IPS-18c (cell line): ENCODE results near the gene PIGR.
"Not testable (repeated sequence)": the region's sequence is repeated elsewhere in the genome, so short reads cannot be mapped to it uniquely, and the experiment has no call there.

Experiments used
- H3K4me3 ChIP-seq: 2 replicates; pipeline ENCODE4 v1.7.0; 2013; ENCODE audit warnings: low read depth, mild to moderate bottlenecking, low read length, moderate library complexity; ENCODE audit not compliant: insufficient read depth
- H3K9me3 ChIP-seq: one replicate; pipeline ENCODE4 v1.6.1; 2013; ENCODE audit warnings: mild to moderate bottlenecking, low read length, moderate library complexity; ENCODE audit not compliant: control insufficient read depth, insufficient read depth

The PIGR gene

DNA sequence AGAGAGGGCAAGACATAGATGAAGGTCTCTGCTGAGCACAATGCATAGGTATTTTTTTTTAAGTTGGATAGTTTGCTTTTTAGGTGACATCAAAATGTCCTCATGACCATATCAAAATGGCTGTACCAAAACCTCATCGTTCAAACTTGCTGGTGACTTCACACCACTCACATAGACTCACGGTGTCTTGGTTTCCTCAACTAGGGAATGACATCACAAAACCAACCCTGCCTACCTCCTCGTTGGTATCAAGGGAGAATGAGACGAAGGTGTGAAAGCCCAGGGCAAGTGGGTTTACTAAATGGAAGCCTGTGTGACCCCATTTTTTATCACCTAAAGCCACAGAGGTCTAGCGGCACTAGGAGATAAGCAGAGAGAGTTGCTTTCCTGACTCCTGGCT is 1.6 kb downstream of the PIGR start:
- H3K4me3 ChIP-seq = no peak overlapping the region
- H3K9me3 ChIP-seq = no peaks in the 10 kb centered on the region

DNA sequence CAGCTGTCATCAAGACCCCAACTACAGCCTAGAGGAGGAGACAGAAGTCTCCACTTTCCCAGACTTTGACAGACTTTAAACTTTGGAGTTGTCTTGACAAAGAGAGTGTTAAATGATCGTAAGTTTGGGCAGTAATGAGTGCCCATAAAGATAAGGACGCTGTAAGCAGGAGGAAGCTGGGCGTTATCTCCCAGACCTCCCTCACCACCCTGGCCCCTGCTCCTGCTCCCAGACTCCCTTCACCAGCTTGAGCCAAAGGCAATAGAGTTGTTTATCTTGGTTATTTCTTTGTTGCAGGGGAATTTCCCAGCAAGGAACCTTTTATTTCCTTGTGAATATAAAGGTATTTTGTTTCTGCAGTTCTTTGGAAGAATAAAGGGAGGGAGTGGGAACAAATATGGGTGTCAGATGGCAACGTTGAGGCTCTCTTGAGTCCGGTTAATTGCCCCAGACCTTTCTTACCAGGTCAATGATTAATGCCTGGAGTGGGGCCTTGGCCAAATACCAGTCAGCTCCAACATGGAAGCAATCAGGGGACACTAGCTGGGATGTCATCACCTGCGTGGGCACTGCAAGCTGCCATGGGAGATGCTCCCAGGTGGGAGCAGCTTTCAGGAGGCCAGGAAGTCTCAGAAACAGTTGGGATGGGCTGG is 4.4 kb downstream of the PIGR start:
- no peaks in the 10 kb centered on the region for H3K9me3 ChIP-seq

GRCh38 chr1:206940588-206940936 is 5.7 kb downstream of the PIGR start:
- Histone ChIP-seq H3K4me3 (no peak overlapping the region), H3K9me3 (no peaks in the 10 kb centered on the region)

More for the DNA sequence above, 4.4 kb downstream of the PIGR start:
- H3K4me3 ChIP-seq = no peak overlapping the region

DNA sequence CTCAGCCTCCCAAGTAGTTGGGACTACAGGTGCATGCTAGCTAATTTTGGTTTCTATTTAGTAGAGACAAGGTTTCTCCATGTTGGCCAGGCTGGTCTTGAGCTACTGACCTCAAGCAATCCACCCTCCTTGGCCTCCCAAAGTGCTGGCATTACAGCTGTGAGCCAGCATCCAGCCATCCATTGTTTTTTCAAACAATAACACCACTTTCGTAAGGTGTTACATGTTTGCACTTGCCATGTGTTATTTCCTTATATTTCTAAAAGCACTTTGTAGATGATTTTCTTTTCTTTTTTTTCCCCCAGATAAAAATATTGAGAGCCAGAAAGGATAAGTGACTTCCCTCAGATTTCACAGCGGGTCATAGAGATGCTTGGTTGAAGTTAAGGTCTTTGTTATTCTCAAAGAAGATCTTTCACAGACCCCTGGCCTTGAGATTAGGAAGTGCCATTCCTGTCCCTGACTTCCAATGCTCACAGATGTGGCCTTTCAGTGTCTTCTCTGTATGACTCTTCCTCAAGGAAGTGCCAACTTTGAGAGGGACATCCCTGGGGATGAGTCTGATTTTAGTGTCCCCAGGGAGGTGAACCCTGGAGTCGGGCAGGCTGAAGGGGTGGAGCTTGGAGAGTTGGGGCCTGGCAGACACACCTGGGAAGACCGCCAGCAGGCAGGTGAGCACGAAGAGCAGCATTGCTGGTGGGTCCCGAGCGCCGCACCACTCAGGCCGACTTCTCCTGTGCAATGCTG is 6.3 kb downstream of the PIGR start:
- H3K4me3 ChIP-seq = no peak overlapping the region
- H3K9me3 ChIP-seq = no peaks in the 10 kb centered on the region

DNA sequence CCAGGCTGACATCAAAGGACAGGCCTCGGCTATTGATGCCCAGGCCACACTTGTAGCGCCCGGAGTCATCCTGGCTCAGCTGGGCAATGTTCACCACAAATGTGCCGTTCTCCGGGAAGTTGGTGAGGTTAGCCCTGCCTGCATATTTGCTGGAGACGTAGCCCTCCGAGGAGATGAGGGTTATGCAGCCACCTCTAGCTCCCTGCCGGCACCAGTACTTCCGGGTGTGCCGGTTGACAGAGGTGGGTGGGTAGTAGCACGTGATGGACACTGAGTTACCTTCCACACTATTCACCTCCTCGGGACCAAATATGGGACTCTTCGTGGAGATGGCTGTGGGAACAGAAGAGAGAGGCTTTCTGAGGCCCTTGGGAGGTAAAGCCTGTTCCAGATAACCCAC is 7.1 kb downstream of the PIGR start:
- H3K9me3 ChIP-seq = no peaks in the 10 kb centered on the region
- H3K4me3 ChIP-seq = no peak overlapping the region

DNA sequence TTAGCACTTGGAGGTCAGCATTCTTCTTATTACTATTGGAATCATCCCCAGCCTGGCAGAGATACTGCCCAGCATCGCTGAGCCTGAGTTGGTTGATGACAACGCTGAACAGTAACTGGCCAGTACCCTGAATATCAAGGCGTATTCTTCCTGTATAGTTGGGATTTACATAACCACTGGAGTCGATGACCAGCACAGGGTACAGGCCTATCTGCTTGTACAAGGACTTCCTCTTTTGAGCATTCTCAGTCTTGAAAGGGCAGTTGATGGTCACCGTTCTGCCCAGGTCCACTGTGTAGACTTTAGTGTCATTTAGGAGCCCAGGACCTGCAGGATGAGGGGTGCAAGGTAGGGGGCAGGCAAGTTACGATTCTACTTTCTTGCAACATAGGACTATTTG is 8.8 kb downstream of the PIGR start:
- no peaks in the 10 kb centered on the region for H3K9me3 ChIP-seq

GRCh38 chr1:206935491-206936067 is 10.7 kb downstream of the PIGR start:
- Histone ChIP-seq H3K4me3 (no peak overlapping the region), H3K9me3 (no peaks in the 10 kb centered on the region)

More for the DNA sequence above, 8.8 kb downstream of the PIGR start:
- H3K4me3 ChIP-seq = no peak overlapping the region

GRCh38 chr1:206933333-206933945 is 12.8 kb downstream of the PIGR start:
- H3K4me3 ChIP-seq = no peak overlapping the region

DNA sequence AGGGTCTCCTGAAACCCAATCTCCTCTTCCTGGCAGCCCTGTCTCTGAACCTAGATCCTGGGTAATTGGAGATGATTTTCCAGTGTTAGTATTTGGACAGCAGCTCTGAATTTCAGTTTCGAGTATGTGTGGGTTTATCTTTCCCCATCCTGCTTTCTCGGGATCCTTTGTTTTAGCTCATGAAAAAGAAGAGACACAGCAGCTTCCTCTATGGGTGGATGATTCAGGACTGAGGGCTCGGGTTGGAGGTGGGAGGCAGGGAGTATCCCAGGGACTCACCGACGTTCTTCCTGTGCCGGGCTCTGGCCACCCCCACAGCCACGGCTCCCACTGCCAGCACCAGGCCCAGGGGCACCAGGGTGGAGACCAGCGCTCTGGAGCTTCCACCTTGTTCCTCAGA is 14.1 kb downstream of the PIGR start:
- Histone ChIP-seq H3K4me3 (no peak overlapping the region), H3K9me3 (no peaks in the 10 kb centered on the region)

More at GRCh38 chr1:206933333-206933945, 12.8 kb downstream of the PIGR start:
- no peaks in the 10 kb centered on the region for H3K9me3 ChIP-seq

DNA sequence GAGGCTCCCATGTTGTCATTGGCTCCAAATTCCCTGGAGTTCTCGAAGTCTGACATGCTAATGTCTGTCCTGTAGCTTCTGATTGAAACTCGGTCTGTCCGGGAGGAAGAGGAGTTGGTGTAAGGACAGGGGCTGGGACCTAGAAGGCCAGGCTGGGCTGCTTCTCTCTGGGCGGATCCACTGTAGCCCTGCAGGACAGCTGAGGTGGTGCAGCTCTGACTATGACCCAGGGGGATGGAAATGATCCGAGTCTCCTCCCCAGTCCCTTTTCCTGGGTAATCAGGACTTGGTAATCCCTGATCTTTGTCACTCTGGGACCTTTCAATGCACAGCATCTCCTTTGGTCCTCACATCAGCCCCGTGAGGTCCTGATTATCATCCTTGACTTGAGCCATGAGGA is 14.6 kb downstream of the PIGR start:
- no peak overlapping the region for H3K4me3 ChIP-seq
- no peaks in the 10 kb centered on the region for H3K9me3 ChIP-seq

DNA sequence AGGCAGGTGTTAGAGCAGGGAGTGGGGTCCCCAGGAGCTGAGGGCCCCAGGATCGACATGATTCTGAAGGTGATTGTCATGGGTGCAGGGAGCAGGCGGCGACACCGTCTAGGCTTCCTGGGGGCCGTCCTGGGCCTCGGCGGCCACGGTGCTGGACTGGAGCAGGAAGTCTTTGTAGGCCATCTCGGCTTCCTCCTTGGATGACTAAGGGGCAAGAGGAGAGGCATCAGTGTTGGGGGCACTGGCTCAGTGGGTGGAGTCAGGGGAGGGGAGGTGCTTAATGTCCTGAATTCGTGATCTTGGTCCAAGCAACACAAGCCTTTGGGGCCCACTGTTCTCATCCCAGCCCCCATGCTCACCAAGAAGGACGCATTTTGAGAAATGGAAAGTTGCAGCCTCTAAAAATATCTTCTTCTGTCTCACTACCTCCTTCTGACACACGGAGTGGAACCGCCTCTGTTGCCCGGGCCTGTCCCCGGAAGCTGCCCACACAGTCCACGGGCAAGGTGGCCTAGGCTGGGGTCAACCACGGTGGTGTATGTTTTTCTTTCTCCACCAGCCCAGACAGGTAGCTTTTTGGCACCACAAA is 16.0 kb downstream of the PIGR start:
- H3K4me3 ChIP-seq = no peak overlapping the region
- H3K9me3 ChIP-seq = no peaks in the 10 kb centered on the region

GRCh38 chr1:206929524-206929923 is 16.7 kb downstream of the PIGR start:
- no peak overlapping the region for H3K4me3 ChIP-seq
- no peaks in the 10 kb centered on the region for H3K9me3 ChIP-seq

GRCh38 chr1:206926286-206926685 is 20.0 kb downstream of the PIGR start:
- Histone ChIP-seq H3K4me3 (no peak overlapping the region), H3K9me3 (no peaks in the 10 kb centered on the region)

- no peak overlapping the region for H3K4me3 ChIP-seq
- no peaks in the 10 kb centered on the region for H3K9me3 ChIP-seq
These were observed 21.0 kb downstream of the PIGR start for GRCh38 chr1:206925106-206925736.

DNA sequence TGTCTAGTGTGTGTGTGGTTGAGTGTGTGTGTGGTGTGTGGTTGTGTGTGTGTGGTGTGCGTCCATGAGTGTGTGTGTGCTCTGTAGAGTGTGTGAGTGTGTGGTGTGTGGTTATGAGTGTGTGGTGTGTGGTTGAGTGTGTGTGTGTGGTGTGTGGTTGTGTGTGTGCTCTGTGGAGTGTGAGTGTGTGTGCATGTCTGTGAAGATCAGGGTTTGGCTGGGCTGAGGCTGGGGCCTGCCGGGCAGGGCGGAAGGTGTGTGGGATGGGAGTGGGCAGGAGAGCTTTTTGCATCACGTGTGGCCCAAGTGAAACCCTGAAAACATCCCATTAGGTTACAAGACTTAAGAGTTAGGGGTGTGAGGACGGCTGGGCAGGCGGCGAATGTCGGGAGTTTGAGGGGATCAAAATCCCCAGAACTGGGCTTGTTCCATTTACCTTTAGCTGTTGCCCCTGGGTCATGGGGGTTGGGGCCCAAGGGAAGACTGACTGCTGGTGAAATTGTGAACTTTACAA is 21.6 kb downstream of the PIGR start:
- no peaks in the 10 kb centered on the region for H3K9me3 ChIP-seq
- H3K4me3 ChIP-seq = no peak overlapping the region

DNA sequence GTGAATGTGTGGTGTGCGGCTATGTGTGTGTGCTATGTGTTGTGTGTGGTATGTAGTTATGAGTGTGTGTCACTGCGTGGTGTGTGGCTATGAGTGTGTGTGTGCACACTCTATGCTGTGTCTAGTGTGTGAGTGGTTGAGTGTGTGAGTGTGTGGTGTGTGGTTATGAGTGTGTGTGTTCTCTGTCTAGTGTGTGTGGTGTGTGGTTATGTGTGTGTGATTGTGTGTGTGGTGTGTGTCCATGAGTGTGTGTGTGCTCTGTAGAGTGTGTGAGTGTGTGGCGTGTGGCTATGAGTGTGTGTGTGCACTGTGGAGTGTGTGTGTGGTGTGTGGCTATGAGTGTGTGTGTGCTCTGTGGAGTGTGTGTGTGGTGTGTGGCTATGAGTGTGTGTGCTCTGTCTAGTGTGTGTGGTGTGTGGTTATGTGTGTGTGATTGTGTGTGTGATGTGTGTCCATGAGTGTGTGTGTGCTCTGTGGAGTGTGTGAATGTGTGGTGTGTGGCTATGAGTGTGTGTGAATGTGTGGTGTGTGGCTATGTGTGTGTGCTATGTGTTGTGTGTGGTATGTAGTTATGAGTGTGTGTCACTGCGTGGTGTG is 22.2 kb downstream of the PIGR start:
- not testable (repeated sequence) for H3K9me3 ChIP-seq, H3K4me3 ChIP-seq
